ENCODE results near the gene CLNK. TPM values are rescaled to one million over a fixed set of nuclear protein-coding genes. Genes with fewer than 3 reads are reported as not detected.

The CLNK gene
- polyA plus RNA-seq, 1 of the 3 experiments (the other 2 are of a cell fraction): not detected

- Histone ChIP-seq H3F3A (replicated peaks; ENCODE audit: insufficient read depth) (no peaks in the 10 kb centered on the region), H2AFZ (ENCODE audit: low read depth) (no peak overlapping the region), H3K4me1 (ENCODE audit: control insufficient read depth in 1 of 2, insufficient read depth in 2 of 2, low read depth in 1 of 2, low read length in 1 of 2) (no peaks in the 10 kb centered on the region), H3K9ac (no peak overlapping the region), H4K20me1 (ENCODE audit: insufficient read depth) (no peaks in the 10 kb centered on the region), H3K4me3 (ENCODE audit: low read depth in 2 of 2, low read length in 1 of 2) (no peak overlapping the region), H3K4me2 (no peak overlapping the region), H3K79me2 (ENCODE audit: insufficient read depth) (no peaks in the 10 kb centered on the region), H3K36me3 (replicated peaks in 1 of 2; ENCODE audit: control insufficient read depth in 1 of 2, insufficient read depth in 2 of 2, low read length in 1 of 2) (no peaks in the 10 kb centered on the region), H3K9me3 (no peaks in the 10 kb centered on the region), H3K9me2 (no peaks in the 10 kb centered on the region), H3K27me3 (ENCODE audit: insufficient read depth) (no peaks in the 10 kb centered on the region), H3K27ac (ENCODE audit: low read depth in 2 of 2, low read length in 1 of 2) (no peak overlapping the region)
- POLR2A ChIA-PET: no interaction called here
- CTCF ChIA-PET: no interaction called here
- TF ChIP-seq MXI1 (IDR thresholded peaks at IDR 0.05; ENCODE audit: low read depth, low read length): no peak
- TF ChIP-seq YY1 (IDR thresholded peaks at IDR 0.05; ENCODE audit: low read depth): no peak
- TF ChIP-seq SMC3 (IDR thresholded peaks at IDR 0.05; ENCODE audit: low read depth, low read length): no peak
- TF ChIP-seq, protein P1, sequence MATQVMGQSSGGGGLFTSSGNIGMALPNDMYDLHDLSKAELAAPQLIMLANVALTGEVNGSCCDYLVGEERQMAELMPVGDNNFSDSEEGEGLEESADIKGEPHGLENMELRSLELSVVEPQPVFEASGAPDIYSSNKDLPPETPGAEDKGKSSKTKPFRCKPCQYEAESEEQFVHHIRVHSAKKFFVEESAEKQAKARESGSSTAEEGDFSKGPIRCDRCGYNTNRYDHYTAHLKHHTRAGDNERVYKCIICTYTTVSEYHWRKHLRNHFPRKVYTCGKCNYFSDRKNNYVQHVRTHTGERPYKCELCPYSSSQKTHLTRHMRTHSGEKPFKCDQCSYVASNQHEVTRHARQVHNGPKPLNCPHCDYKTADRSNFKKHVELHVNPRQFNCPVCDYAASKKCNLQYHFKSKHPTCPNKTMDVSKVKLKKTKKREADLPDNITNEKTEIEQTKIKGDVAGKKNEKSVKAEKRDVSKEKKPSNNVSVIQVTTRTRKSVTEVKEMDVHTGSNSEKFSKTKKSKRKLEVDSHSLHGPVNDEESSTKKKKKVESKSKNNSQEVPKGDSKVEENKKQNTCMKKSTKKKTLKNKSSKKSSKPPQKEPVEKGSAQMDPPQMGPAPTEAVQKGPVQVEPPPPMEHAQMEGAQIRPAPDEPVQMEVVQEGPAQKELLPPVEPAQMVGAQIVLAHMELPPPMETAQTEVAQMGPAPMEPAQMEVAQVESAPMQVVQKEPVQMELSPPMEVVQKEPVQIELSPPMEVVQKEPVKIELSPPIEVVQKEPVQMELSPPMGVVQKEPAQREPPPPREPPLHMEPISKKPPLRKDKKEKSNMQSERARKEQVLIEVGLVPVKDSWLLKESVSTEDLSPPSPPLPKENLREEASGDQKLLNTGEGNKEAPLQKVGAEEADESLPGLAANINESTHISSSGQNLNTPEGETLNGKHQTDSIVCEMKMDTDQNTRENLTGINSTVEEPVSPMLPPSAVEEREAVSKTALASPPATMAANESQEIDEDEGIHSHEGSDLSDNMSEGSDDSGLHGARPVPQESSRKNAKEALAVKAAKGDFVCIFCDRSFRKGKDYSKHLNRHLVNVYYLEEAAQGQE (IDR thresholded peaks at IDR 0.05; ENCODE audit: low read depth, low read length): no peak
- TF ChIP-seq MEF2A (IDR thresholded peaks at IDR 0.05; ENCODE audit: borderline replicate concordance, low read depth): no peak
- no peak for TF ChIP-seq RXRA (IDR thresholded peaks at IDR 0.05; ENCODE audit: borderline replicate concordance, low read depth)
- no peak for TF ChIP-seq RCOR1 (IDR thresholded peaks at IDR 0.05; ENCODE audit: low read length)
- no peak for TF ChIP-seq SIN3A (IDR thresholded peaks at IDR 0.05; ENCODE audit: borderline replicate concordance, low read depth, low read length)
- no peak for TF ChIP-seq MAX (IDR thresholded peaks at IDR 0.05; ENCODE audit: low read depth)
- DNase-seq: no peak
- WGBS (ENCODE audit: low lambda C conversion rate): 46% methylated on average over 2 of the region's 2 CpGs
These were observed 115.1 kb downstream of the CLNK start for GRCh38 chr4:10569491-10569890.

DNA sequence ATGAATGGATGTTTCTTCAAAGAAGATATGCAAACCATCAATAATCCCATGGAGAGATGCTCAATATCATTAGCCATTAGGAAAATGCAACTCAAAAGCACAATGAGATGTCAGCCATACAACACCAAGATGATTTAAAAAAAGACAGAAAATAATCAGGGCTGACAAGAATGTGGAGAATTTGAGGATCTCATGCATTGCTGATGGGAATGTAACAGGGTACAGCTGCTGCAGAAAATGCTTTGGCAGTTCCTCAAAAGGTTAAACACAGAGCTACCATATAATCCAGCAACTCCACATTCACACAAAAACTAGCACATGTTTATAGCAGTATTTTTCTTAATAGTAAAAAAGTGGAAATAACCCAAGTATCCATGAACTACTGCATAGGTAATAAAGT is 116.8 kb downstream of the CLNK start:
- CTCF ChIA-PET: no interaction called here
- H3K9ac ChIP-seq: no peak overlapping the region
- H2AFZ ChIP-seq (ENCODE audit: low read depth): no peak overlapping the region
- H3K9me3 ChIP-seq: no peaks in the 10 kb centered on the region
- H3K27me3 ChIP-seq (ENCODE audit: insufficient read depth): no peaks in the 10 kb centered on the region
- H3K27ac ChIP-seq (ENCODE audit: low read depth in 2 of 2, low read length in 1 of 2): no peak overlapping the region
- H4K20me1 ChIP-seq (ENCODE audit: insufficient read depth): no peaks in the 10 kb centered on the region
- TF ChIP-seq TEAD4 (IDR thresholded peaks at IDR 0.05; ENCODE audit: borderline replicate concordance, insufficient read depth) (no peak), SIN3A (IDR thresholded peaks at IDR 0.05; ENCODE audit: borderline replicate concordance, low read depth, low read length) (no peak), RCOR1 (IDR thresholded peaks at IDR 0.05; ENCODE audit: low read length) (no peak), YY1 (IDR thresholded peaks at IDR 0.05; ENCODE audit: low read depth) (no peak), MAX (IDR thresholded peaks at IDR 0.05; ENCODE audit: low read depth) (no peak), NFIC (IDR thresholded peaks at IDR 0.05; ENCODE audit: borderline replicate concordance) (no peak), ELF1 (IDR thresholded peaks at IDR 0.05) (no peak), RAD21 (IDR thresholded peaks at IDR 0.05; ENCODE audit: low read length) (no peak), EZH2phosphoT487 (IDR thresholded peaks at IDR 0.05; ENCODE audit: borderline replicate concordance, low read depth) (no peak)
- TF ChIP-seq, protein P2, sequence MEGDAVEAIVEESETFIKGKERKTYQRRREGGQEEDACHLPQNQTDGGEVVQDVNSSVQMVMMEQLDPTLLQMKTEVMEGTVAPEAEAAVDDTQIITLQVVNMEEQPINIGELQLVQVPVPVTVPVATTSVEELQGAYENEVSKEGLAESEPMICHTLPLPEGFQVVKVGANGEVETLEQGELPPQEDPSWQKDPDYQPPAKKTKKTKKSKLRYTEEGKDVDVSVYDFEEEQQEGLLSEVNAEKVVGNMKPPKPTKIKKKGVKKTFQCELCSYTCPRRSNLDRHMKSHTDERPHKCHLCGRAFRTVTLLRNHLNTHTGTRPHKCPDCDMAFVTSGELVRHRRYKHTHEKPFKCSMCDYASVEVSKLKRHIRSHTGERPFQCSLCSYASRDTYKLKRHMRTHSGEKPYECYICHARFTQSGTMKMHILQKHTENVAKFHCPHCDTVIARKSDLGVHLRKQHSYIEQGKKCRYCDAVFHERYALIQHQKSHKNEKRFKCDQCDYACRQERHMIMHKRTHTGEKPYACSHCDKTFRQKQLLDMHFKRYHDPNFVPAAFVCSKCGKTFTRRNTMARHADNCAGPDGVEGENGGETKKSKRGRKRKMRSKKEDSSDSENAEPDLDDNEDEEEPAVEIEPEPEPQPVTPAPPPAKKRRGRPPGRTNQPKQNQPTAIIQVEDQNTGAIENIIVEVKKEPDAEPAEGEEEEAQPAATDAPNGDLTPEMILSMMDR (IDR thresholded peaks at IDR 0.05): no peak
- no peaks in the 10 kb centered on the region for H3K36me3 ChIP-seq (replicated peaks in 1 of 2; ENCODE audit: control insufficient read depth in 1 of 2, insufficient read depth in 2 of 2, low read length in 1 of 2)
- POLR2A ChIA-PET: no interaction called here
- no peak overlapping the region for H3K4me2 ChIP-seq
- no peaks in the 10 kb centered on the region for H3K79me2 ChIP-seq (ENCODE audit: insufficient read depth)
- H3K9me2 ChIP-seq: no peaks in the 10 kb centered on the region
- DNase-seq: no peak
- no peaks in the 10 kb centered on the region for H3K4me1 ChIP-seq (ENCODE audit: control insufficient read depth in 1 of 2, insufficient read depth in 2 of 2, low read depth in 1 of 2, low read length in 1 of 2)
- no peaks in the 10 kb centered on the region for H3F3A ChIP-seq (replicated peaks; ENCODE audit: insufficient read depth)
- no peak overlapping the region for H3K4me3 ChIP-seq (ENCODE audit: low read depth in 2 of 2, low read length in 1 of 2)
